Measurements from ENCODE around the gene NMUR1. TPM values are rescaled to one million over a fixed set of nuclear protein-coding genes. Genes with fewer than 3 reads are reported as not detected.

Gene NMUR1
- polyA plus RNA-seq, 1 donor (not counting 4 experiments of a cell fraction or from before 2014, with no cell fraction given), result not detected

DNA sequence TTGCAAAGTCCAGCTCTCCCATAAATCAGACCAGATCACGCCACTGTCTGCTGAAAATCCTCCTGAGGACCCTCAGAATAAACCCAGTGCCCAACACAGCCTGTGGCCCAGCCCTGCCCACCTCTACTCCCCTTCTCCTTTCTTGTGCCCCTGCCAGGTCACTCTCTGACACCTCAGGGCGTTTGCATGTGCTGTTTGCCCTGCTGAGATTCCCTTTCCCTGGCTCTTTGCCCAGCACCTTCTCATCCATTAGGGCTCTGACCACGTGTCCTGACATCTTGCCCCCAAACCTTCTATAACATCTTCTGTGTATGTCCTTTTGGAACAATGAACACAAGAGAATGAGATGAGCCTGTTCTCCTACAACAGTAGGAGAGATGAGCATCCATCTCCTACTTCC is 18.5 kb upstream of the NMUR1 start:
- Histone ChIP-seq H3K4me3 (ENCODE audit: control insufficient read depth in 2 of 3, extremely low read depth in 1 of 3, insufficient read depth in 2 of 3, low read depth in 1 of 3, low read length in 3 of 3) (no peak overlapping the region), H3K9me3 (ENCODE audit: control insufficient read depth, low read depth, low read length) (no peaks in the 10 kb centered on the region), H3K9me1 (ENCODE audit: control insufficient read depth, extremely low read depth, insufficient read depth, low read length) (no peaks in the 10 kb centered on the region), H3K9ac (ENCODE audit: control insufficient read depth, extremely low read depth, insufficient read depth, low read length) (no peak overlapping the region), H3K27me3 (ENCODE audit: control insufficient read depth, extremely low read depth, insufficient read depth, low read length) (no peaks in the 10 kb centered on the region), H3K4me2 (ENCODE audit: control insufficient read depth, extremely low read depth, insufficient read depth, low read depth, low read length) (no peak overlapping the region), H3K79me2 (ENCODE audit: control insufficient read depth, insufficient read depth, low read length) (no peaks in the 10 kb centered on the region), H3K27ac (ENCODE audit: control insufficient read depth, insufficient read depth, low read length) (no peak overlapping the region), H4K20me1 (ENCODE audit: control insufficient read depth, extremely low read depth, insufficient read depth, low read length) (no peaks in the 10 kb centered on the region), H3K36me3 (ENCODE audit: control insufficient read depth in 2 of 2, extremely low read depth in 1 of 2, insufficient read depth in 2 of 2, low read length in 2 of 2) (no peaks in the 10 kb centered on the region), H2AFZ (ENCODE audit: control insufficient read depth, low read length) (no peak overlapping the region), H3K4me1 (ENCODE audit: control insufficient read depth, extremely low read depth, insufficient read depth, low read length) (no peaks in the 10 kb centered on the region)
- TF ChIP-seq, protein P1, sequence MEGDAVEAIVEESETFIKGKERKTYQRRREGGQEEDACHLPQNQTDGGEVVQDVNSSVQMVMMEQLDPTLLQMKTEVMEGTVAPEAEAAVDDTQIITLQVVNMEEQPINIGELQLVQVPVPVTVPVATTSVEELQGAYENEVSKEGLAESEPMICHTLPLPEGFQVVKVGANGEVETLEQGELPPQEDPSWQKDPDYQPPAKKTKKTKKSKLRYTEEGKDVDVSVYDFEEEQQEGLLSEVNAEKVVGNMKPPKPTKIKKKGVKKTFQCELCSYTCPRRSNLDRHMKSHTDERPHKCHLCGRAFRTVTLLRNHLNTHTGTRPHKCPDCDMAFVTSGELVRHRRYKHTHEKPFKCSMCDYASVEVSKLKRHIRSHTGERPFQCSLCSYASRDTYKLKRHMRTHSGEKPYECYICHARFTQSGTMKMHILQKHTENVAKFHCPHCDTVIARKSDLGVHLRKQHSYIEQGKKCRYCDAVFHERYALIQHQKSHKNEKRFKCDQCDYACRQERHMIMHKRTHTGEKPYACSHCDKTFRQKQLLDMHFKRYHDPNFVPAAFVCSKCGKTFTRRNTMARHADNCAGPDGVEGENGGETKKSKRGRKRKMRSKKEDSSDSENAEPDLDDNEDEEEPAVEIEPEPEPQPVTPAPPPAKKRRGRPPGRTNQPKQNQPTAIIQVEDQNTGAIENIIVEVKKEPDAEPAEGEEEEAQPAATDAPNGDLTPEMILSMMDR (optimal IDR thresholded peaks at IDR 0.05 in 1 of 3, IDR thresholded peaks at IDR 0.05 in 1 of 3, conservative IDR thresholded peaks at IDR 0.05 in 1 of 3; ENCODE audit: extremely low read depth in 1 of 3, insufficient read depth in 2 of 3, low read length in 3 of 3), result no peak
- TF ChIP-seq EZH2 (IDR thresholded peaks at IDR 0.05; ENCODE audit: low read length), result no peak
- dilution Hi-C loops (cut with MboI; ENCODE audit: extremely low pct_ligation_motif_present, low sequenced_read_pairs), result no loop called here
- no peak for FAIRE-seq
- no peak for DNase-seq (ENCODE audit: low read depth, low spot score)

DNA sequence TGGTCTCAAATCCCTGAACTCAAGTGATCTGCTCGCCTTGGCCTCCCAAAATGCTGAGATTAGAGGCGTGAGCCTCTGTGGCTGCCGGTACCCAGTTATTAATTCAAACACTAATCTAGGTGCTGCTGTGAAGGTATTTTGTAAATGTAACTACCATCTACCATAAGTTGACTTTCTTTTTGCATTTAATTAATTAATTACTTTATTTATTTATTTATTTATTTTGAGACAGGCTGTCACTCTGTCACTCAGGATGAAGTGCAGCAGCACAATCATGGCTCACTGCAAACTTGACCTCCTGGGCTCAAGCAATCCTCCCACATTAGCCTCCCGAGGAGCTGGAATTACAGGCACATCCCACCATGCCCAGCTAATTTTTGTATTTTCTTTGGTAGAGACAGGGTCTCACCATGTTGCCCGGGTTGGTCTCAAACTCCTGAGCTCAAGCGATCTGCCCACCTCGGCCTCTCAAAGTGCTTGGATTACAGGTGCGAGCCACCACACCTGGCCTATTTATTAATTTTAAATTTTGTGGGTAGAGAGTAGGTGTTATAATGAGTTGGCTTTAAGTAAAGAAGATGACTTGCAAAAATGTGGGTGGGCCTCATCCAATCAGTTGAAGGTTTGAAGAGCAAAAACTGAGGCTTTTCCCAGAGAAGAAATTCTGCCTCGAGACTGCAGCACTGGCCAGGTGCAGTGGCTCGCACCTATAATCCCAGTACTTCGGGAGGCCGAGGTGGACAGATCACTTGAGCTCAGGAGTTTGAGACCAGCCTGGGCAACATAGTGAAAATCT is 17.3 kb upstream of the NMUR1 start:
- H3K4me2 ChIP-seq (ENCODE audit: control insufficient read depth, extremely low read depth, insufficient read depth, low read depth, low read length), result no peak overlapping the region
- dilution Hi-C loops (cut with MboI; ENCODE audit: extremely low pct_ligation_motif_present, low sequenced_read_pairs), result no loop called here
- H3K9ac ChIP-seq (ENCODE audit: control insufficient read depth, extremely low read depth, insufficient read depth, low read length), result no peak overlapping the region
- FAIRE-seq (no peak), DNase-seq (ENCODE audit: low read depth, low spot score) (no peak)
- no peaks in the 10 kb centered on the region for H3K27me3 ChIP-seq (ENCODE audit: control insufficient read depth, extremely low read depth, insufficient read depth, low read length)
- no peak overlapping the region for H3K4me3 ChIP-seq (ENCODE audit: control insufficient read depth in 2 of 3, extremely low read depth in 1 of 3, insufficient read depth in 2 of 3, low read depth in 1 of 3, low read length in 3 of 3)
- no peaks in the 10 kb centered on the region for H3K4me1 ChIP-seq (ENCODE audit: control insufficient read depth, extremely low read depth, insufficient read depth, low read length)
- H3K9me1 ChIP-seq (ENCODE audit: control insufficient read depth, extremely low read depth, insufficient read depth, low read length), result no peaks in the 10 kb centered on the region
- peaks cover 2% of the 10 kb centered on the region for H3K9me3 ChIP-seq (ENCODE audit: control insufficient read depth, low read depth, low read length)
- no peak for TF ChIP-seq EZH2 (IDR thresholded peaks at IDR 0.05; ENCODE audit: low read length)
- TF ChIP-seq, protein P1 (optimal IDR thresholded peaks at IDR 0.05 in 1 of 3, IDR thresholded peaks at IDR 0.05 in 1 of 3, conservative IDR thresholded peaks at IDR 0.05 in 1 of 3; ENCODE audit: extremely low read depth in 1 of 3, insufficient read depth in 2 of 3, low read length in 3 of 3), result no peak
- no peaks in the 10 kb centered on the region for H4K20me1 ChIP-seq (ENCODE audit: control insufficient read depth, extremely low read depth, insufficient read depth, low read length)
- no peak overlapping the region for H2AFZ ChIP-seq (ENCODE audit: control insufficient read depth, low read length)
- no peak overlapping the region for H3K27ac ChIP-seq (ENCODE audit: control insufficient read depth, insufficient read depth, low read length)
- no peaks in the 10 kb centered on the region for H3K36me3 ChIP-seq (ENCODE audit: control insufficient read depth in 2 of 2, extremely low read depth in 1 of 2, insufficient read depth in 2 of 2, low read length in 2 of 2)
- H3K79me2 ChIP-seq (ENCODE audit: control insufficient read depth, insufficient read depth, low read length), result no peaks in the 10 kb centered on the region

Data from keratinocyte (primary cell).